Neural cell (in vitro differentiated cells): ENCODE measurements around the gene MSGN1. TPM values are rescaled to one million over a fixed set of nuclear protein-coding genes. Genes with fewer than 3 reads are reported as not detected.

Experiments
- H2AFZ ChIP-seq: fragments of 200-600, 300-800 bp; sonication (generic), shearing (Covaris generic); 2 replicates; pipeline ENCODE4 v1.6.0; 2014; ENCODE audit warnings: low read depth, mild to moderate bottlenecking, antibody characterized with exemption, low read length, moderate library complexity
- H3F3A ChIP-seq: fragments of 200-600 bp; shearing (Covaris generic); 2 replicates; pipeline ENCODE4 v1.6.1; 2016; ENCODE audit warnings: mild to moderate bottlenecking, moderate library complexity, mixed read lengths, antibody characterized with exemption, low read length; ENCODE audit not compliant: insufficient read depth, poor library complexity, severe bottlenecking
- H3K27ac ChIP-seq: fragments of 200-600, 300-800 bp; sonication (generic), shearing (Covaris generic); 2 replicates; pipeline ENCODE4 v1.5.1; 2014; ENCODE audit warnings: mild to moderate bottlenecking, low read length, moderate library complexity
- H3K27me3 ChIP-seq: fragments of 300-800, 200-600 bp; sonication (generic), shearing (Covaris generic); 2 replicates; pipeline ENCODE4 v1.6.0; 2014; ENCODE audit warnings: mild to moderate bottlenecking, low read depth, low read length, moderate library complexity; ENCODE audit not compliant: insufficient read depth
- H3K36me3 ChIP-seq: fragments of 300-800, 200-600 bp; sonication (generic), shearing (Covaris generic); 2 replicates; pipeline ENCODE4 v1.5.1; 2014; ENCODE audit warnings: mild to moderate bottlenecking, antibody characterized with exemption, low read length, moderate library complexity; ENCODE audit not compliant: insufficient read depth
- H3K4me2 ChIP-seq: fragments of 300-800, 200-600 bp; sonication (generic), shearing (Covaris generic); 2 replicates; pipeline ENCODE4 v1.6.0; 2014; ENCODE audit warnings: mild to moderate bottlenecking, low read length
- H3K4me3 ChIP-seq: fragments of 300-800, 200-600 bp; sonication (generic), shearing (Covaris generic); 2 replicates; pipeline ENCODE4 v1.5.1; 2014; ENCODE audit warnings: mild to moderate bottlenecking, low read length, moderate library complexity
- H3K79me2 ChIP-seq: fragments of 200-600 bp; shearing (Covaris generic); replicated peaks from 2 replicates; pipeline ENCODE4 v1.6.0; 2014; ENCODE audit warnings: mild to moderate bottlenecking, low read length, moderate library complexity; ENCODE audit not compliant: insufficient read depth
- H3K9ac ChIP-seq: fragments of 300-800, 200-600 bp; sonication (generic), shearing (Covaris generic); 2 replicates; pipeline ENCODE4 v1.6.1; 2016; ENCODE audit warnings: mild to moderate bottlenecking, low read length, mixed read lengths
- H3K9me2 ChIP-seq: fragments of 200-600 bp; shearing (Covaris generic); 2 replicates; pipeline ENCODE4 v1.6.1; 2016; ENCODE audit warnings: mild to moderate bottlenecking, low read length, mixed read lengths; ENCODE audit not compliant: insufficient read depth
- H3K9me3 ChIP-seq: fragments of 200-600, 300-800 bp; sonication (generic), shearing (Covaris generic); 2 replicates; pipeline ENCODE4 v1.6.1; 2016; ENCODE audit warnings: mild to moderate bottlenecking, mixed run types, low read length, moderate library complexity, mixed read lengths
- H4K20me1 ChIP-seq: fragments of 200-600 bp; shearing (Covaris generic); 2 replicates; pipeline ENCODE4 v1.6.1; 2016; ENCODE audit warnings: mild to moderate bottlenecking, mixed run types; ENCODE audit not compliant: insufficient read depth
- CTCF ChIP-seq: fragments of 450-650 bp; IDR thresholded peaks from 2 replicates; pipeline ENCODE4 v1.5.1; 2014; ENCODE audit warnings: antibody characterized with exemption, mild to moderate bottlenecking, moderate library complexity; ENCODE audit not compliant: poor library complexity, severe bottlenecking
- EP300 ChIP-seq: fragments of 450-650 bp; conservative IDR thresholded peaks from 2 replicates; pipeline ENCODE4 v1.6.1; 2014; ENCODE audit warnings: antibody characterized with exemption, mild to moderate bottlenecking, moderate library complexity; ENCODE audit not compliant: poor library complexity, severe bottlenecking
- EZH2 ChIP-seq: fragments of 200-600, 300-800 bp; shearing (Covaris generic), sonication (generic); IDR thresholded peaks from 2 replicates; pipeline ENCODE4 v1.6.1; 2014; ENCODE audit warnings: antibody characterized with exemption, low read length, borderline replicate concordance, mild to moderate bottlenecking; ENCODE audit not compliant: insufficient read depth, poor library complexity, severe bottlenecking
- MXI1 ChIP-seq: fragments of 450-650 bp; conservative IDR thresholded peaks from 2 replicates; pipeline ENCODE4 v1.6.1; 2014; ENCODE audit warnings: antibody characterized with exemption, mild to moderate bottlenecking; ENCODE audit not compliant: poor library complexity, severe bottlenecking
- POLR2AphosphoS5 ChIP-seq: IDR thresholded peaks from 2 replicates; pipeline ENCODE4 v1.6.1; 2012
- RAD21 ChIP-seq: fragments of 450-650 bp; conservative IDR thresholded peaks from 2 replicates; pipeline ENCODE4 v1.6.1; 2014; ENCODE audit warnings: antibody characterized with exemption, mild to moderate bottlenecking, moderate library complexity
- REST ChIP-seq: IDR thresholded peaks from 2 replicates; pipeline ENCODE4 v1.6.1; 2012; ENCODE audit warnings: borderline replicate concordance
- SMC3 ChIP-seq: fragments of 450-650 bp; conservative IDR thresholded peaks from 2 replicates; pipeline ENCODE4 v1.6.1; 2014; ENCODE audit warnings: antibody characterized with exemption, mild to moderate bottlenecking, moderate library complexity; ENCODE audit not compliant: poor library complexity
- TAF1 ChIP-seq: IDR thresholded peaks from 2 replicates; pipeline ENCODE4 v1.6.1; 2012; ENCODE audit warnings: low read depth
- polyA plus RNA-seq: library from polyadenylated mRNA; depleted of rRNA; stranded (reverse); fragments of >200 nt; gene quantifications from 2 replicates; pipeline ENCODE4 v1.2.3, GENCODE V29; 2014

Gene MSGN1
- polyA plus RNA-seq, 1 donor from 2014 or later: not detected

GRCh38 chr2:17813742-17814473, 2.4 kb upstream of the MSGN1 start:
- no peaks in the 10 kb centered on the region for H3K27me3 ChIP-seq
- no peak overlapping the region for H3K4me3 ChIP-seq
- no peak overlapping the region for H3K9ac ChIP-seq
- H3K79me2 ChIP-seq: no peaks in the 10 kb centered on the region
- H3K9me3 ChIP-seq: no peaks in the 10 kb centered on the region
- TF ChIP-seq TAF1: no peak
- TF ChIP-seq EZH2: no peak
- TF ChIP-seq EP300: no peak
- no peak for TF ChIP-seq CTCF
- TF ChIP-seq POLR2AphosphoS5: no peak
- H4K20me1 ChIP-seq: no peaks in the 10 kb centered on the region
- no peak overlapping the region for H2AFZ ChIP-seq
- H3K9me2 ChIP-seq: no peaks in the 10 kb centered on the region
- no peak overlapping the region for H3K27ac ChIP-seq
- no peaks in the 10 kb centered on the region for H3F3A ChIP-seq
- no peak overlapping the region for H3K4me2 ChIP-seq
- no peaks in the 10 kb centered on the region for H3K36me3 ChIP-seq

- no peaks in the 10 kb centered on the region for H3F3A ChIP-seq
- no peaks in the 10 kb centered on the region for H3K9me3 ChIP-seq
- no peak overlapping the region for H2AFZ ChIP-seq
- no peaks in the 10 kb centered on the region for H3K79me2 ChIP-seq
- no peak overlapping the region for H3K27ac ChIP-seq
- no peaks in the 10 kb centered on the region for H3K27me3 ChIP-seq
- no peak overlapping the region for H3K4me3 ChIP-seq
- no peak overlapping the region for H3K9ac ChIP-seq
- no peaks in the 10 kb centered on the region for H3K9me2 ChIP-seq
- TF ChIP-seq EP300 (no peak), RAD21 (no peak), POLR2AphosphoS5 (no peak), TAF1 (no peak), SMC3 (no peak), EZH2 (no peak)
- H3K36me3 ChIP-seq: no peaks in the 10 kb centered on the region
- H4K20me1 ChIP-seq: no peaks in the 10 kb centered on the region
- no peak overlapping the region for H3K4me2 ChIP-seq
Observed at GRCh38 chr2:17814601-17815000, 1.7 kb upstream of the MSGN1 start.

GRCh38 chr2:17815468-17816184, 634 bp upstream of the MSGN1 start:
- no peak overlapping the region for H2AFZ ChIP-seq
- no peak overlapping the region for H3K27ac ChIP-seq
- H4K20me1 ChIP-seq: no peaks in the 10 kb centered on the region
- H3K36me3 ChIP-seq: no peaks in the 10 kb centered on the region
- no peaks in the 10 kb centered on the region for H3F3A ChIP-seq
- TF ChIP-seq SMC3 (no peak), TAF1 (no peak), REST (no peak), EZH2 (no peak), EP300 (no peak), CTCF (no peak), RAD21 (no peak), MXI1 (no peak), POLR2AphosphoS5 (no peak)
- H3K9me3 ChIP-seq: no peaks in the 10 kb centered on the region
- no peaks in the 10 kb centered on the region for H3K79me2 ChIP-seq
- no peaks in the 10 kb centered on the region for H3K9me2 ChIP-seq
- no peak overlapping the region for H3K4me3 ChIP-seq
- H3K27me3 ChIP-seq: no peaks in the 10 kb centered on the region
- H3K4me2 ChIP-seq: no peak overlapping the region
- H3K9ac ChIP-seq: no peak overlapping the region
